ENCODE data around the gene HK2.

Gene HK2

DNA sequence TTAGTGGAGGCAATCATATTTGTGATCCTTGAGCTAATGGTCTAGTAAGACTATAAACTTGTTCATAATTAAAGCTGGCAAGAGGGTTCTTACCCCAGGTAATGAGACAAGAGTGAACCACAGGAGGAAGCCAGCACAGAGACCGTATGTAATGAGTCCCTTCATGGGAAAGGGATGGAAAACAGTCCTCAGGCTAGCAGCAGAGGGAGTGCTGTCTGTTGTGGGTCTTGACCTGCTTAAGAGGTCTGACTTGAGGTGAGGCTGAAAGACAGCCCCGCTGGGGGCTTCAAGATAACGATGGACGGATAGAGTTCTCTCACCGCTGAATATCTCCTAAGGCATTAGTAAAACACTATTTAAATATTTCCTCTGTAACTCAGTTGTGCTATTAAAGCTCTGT lies 108.3 kb downstream of the HK2 start:
- DNase-seq: no peak

Measured in SHP77 treated with DMSO at 0.1 percent for 48 hours (cell line).